AG09309 (cell line): ENCODE results near the gene NHS.

Experiments used
- DNase-seq: peaks from one replicate; pipeline ENCODE4 v3.0.0-alpha.2; 2010; ENCODE audit warnings: low read depth
- H3K4me3 ChIP-seq: 2 replicates; pipeline ENCODE4 v1.5.1; 2011; ENCODE audit warnings: mild to moderate bottlenecking, low read depth, low read length, moderate library complexity; ENCODE audit not compliant: control insufficient read depth
- TF ChIP-seq, protein P1 (sequence below): IDR thresholded peaks from 2 replicates; pipeline ENCODE4 v1.5.1; 2011; ENCODE audit warnings: mild to moderate bottlenecking, low read depth, low read length, inconsistent platforms; ENCODE audit not compliant: insufficient read depth, control insufficient read depth; ENCODE audit errors: missing control alignments

Gene NHS

DNA sequence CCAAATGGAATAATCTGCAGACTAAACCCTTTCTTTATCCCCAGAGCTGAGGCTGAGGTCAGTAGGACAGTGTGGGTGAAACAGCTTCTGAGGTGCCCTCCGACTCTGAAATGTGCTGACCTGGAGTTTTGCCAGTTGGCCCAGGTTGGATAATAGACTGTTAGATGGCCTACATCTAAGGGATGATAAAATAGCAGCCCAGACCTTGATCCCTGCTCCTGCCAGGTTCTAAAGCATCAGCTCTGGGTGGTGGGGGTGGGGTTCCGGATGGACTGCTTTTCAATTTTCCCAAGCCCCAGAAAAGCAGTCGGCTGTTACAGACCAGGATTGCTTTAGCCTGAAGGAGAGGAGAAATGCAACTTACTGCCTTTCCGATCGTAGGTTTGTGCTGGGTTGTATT, 110.4 kb downstream of the NHS start:
- TF ChIP-seq, protein P1, sequence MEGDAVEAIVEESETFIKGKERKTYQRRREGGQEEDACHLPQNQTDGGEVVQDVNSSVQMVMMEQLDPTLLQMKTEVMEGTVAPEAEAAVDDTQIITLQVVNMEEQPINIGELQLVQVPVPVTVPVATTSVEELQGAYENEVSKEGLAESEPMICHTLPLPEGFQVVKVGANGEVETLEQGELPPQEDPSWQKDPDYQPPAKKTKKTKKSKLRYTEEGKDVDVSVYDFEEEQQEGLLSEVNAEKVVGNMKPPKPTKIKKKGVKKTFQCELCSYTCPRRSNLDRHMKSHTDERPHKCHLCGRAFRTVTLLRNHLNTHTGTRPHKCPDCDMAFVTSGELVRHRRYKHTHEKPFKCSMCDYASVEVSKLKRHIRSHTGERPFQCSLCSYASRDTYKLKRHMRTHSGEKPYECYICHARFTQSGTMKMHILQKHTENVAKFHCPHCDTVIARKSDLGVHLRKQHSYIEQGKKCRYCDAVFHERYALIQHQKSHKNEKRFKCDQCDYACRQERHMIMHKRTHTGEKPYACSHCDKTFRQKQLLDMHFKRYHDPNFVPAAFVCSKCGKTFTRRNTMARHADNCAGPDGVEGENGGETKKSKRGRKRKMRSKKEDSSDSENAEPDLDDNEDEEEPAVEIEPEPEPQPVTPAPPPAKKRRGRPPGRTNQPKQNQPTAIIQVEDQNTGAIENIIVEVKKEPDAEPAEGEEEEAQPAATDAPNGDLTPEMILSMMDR, result no peak
- DNase-seq, result no peak
- no peak overlapping the region for H3K4me3 ChIP-seq

DNA sequence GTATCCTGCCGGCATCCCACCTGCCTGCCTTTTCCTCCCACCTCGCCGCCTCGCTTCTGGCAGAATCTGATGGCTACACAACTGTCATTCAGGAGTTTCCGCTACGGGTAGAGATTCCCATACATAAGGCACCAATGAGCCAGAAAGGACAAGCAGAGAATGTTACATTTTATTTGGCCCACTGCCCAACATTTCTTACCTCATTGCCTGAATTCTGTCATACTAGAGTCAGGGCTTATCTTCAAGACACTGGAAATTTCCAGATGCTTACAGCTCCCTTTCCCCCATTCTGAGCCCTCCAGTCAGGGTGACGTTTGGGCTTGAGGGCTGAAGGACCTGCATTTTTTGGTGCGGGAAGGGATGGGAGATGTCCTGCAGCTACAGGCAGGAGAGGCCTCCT, 113.0 kb downstream of the NHS start:
- DNase-seq, result no peak
- TF ChIP-seq, protein P1, result no peak

GRCh38 chrX:17494216-17494615, 119.2 kb downstream of the NHS start:
- no peak for DNase-seq
- TF ChIP-seq, protein P1, result no peak
- H3K4me3 ChIP-seq, result no peak overlapping the region

More for the DNA sequence above, 113.0 kb downstream of the NHS start:
- H3K4me3 ChIP-seq, result no peak overlapping the region

DNA sequence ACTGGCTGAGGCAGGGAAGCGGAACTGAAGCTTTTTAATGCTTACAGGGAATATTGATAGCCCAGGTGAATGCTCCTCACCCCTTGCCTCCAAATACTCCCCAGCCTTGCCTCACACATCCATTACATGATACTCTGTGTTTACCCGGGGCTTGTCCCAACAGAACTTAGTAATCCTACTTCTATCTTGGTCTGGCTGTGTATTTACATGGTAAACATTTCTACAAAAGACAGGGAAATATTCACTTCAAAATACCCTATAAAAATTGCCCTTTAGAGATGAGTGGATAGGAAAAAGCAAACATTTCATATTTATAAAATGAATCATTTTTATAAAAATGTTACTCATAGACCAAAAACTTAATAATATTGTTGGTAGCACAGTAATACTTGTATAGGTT, 120.1 kb downstream of the NHS start:
- DNase-seq, result no peak
- H3K4me3 ChIP-seq, result no peak overlapping the region
- TF ChIP-seq, protein P1, result no peak

GRCh38 chrX:17496407-17496806, 121.4 kb downstream of the NHS start:
- DNase-seq, result no peak
- no peak overlapping the region for H3K4me3 ChIP-seq

DNA sequence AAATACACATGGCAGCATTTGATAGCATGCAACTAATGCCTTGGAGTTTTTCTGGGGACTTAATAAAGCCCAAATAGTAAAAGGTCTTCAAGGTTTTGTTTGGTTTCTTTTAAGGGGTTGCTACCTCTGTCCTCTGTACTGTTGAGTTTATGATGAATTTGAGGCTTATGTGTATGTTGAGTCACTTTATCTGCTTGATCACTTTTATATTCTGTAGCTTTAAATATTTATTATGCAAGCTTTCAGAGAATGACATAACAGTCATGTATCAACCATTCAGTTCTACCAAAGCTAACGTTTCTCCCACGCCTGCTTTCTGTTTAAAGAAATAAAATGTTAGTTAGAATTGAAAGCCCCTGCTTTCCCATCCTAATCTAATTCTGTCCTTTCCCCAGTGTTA, 122.2 kb downstream of the NHS start:
- no peak for DNase-seq
- TF ChIP-seq, protein P1, result no peak
- no peak overlapping the region for H3K4me3 ChIP-seq

More at GRCh38 chrX:17496407-17496806, 121.4 kb downstream of the NHS start:
- TF ChIP-seq, protein P1, result no peak

- TF ChIP-seq, protein P1, result no peak
- DNase-seq, result no peak
- H3K4me3 ChIP-seq, result no peak overlapping the region
Measured at GRCh38 chrX:17499512-17499911, 124.5 kb downstream of the NHS start.
